Measurements from ENCODE around the gene CAPZA1. TPM values are rescaled to one million over a fixed set of nuclear protein-coding genes. Genes with fewer than 3 reads are reported as not detected.

The CAPZA1 gene
- total RNA-seq = 10 to 100 TPM; 48.1 to 59.9 TPM
- long read RNA-seq, transcript CAPZA1-201 (10 exons, 3,020 nt) = major isoform, 9 of 17 reads
- long read RNA-seq, partial matches to known transcripts = 3 of 17 reads
- long read RNA-seq, other reads (novel, unspliced or antisense) = 4 of 17 reads

DNA sequence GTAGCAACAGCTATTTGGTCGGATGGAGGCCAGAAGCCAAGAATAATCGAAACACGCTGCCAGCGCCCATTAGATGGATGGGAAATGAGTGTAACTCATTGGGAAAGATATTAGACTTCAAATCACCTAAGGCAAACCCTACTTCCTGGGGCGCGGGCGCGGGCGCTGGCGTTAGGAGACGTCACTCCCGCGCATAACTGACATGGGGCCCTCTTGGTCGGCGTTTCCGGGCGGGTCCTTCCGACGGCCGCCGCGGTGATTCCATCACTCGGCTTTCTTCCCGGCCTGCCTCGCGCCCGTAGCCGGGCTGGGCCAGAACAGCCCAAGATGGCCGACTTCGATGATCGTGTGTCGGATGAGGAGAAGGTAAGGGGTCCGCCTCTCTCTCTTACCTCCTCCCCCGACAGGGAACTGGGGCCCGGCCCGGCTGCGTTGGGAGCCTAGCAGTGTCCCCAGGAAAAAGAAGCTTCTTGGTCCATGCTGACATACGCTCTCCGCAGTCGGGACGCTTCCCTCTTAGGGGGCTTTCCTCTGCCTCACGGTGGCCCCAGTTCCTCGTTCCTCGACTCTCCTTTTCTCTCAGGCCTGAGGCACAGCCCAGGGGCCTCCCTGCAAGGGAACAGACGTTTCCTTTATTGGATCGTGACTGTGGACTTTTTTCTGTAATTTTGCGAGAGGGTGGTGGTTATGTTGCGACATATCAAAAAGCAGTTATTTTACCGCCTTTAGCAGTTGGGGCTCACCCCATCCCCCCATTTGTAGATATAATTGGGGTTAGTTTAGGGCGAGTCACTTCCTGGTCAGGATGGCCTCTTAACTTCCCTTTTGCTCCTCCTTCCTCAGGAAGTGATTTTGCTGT is at the start of gene CAPZA1:
CAPZA1 (plus strand) TSS at position 315 of the 859 bp plus-strand sequence; CDS start at position 328, 13 bp downstream.
- ATAC-seq (peak; percentile 97 to 98), DNase-seq (peak; percentile 94)
- intact Hi-C loops (cut with DNase I) = loop anchor here (2.0 to 10.0 kb wide), 5 partner anchors 87 to 235 kb away; partner anchors contain the start of genes RHOC (in 2 of the 2), CTTNBP2NL (in 1 of the 2) and WNT2B (in 1 of the 2)

DNA sequence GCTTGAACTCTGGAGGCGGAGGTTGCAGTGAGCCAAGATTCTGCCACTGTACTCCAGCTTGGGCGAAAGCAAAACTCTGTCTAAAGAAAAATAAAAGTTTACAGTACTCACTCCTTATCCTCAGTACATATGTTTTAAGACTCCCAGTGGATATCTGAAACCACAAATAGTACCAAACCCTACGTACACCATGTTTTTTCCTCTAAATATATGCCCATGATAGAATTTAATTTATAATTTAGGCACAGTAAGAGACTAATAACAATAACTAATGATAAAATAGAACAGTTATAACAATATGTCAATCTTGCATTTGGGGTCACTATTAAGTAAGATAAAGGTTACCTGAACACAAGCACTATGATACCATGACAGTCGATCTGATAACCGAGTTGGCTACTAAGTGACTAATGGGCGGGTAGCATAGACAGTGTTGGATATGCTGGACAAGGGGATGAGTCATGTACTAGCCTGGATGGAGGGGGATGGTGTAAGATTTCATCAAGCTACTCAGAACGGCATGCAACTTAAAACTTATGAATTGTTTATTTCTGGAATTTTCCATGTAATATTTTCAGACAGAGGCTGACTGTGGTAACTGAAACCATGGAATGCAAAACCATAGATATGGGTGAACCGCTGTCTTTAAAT is 44.4 kb upstream of the CAPZA1 start:
- ATAC-seq = peak in 1 of 2 donors; percentile 89
- intact Hi-C loops (cut with DNase I) = no loop called here

DNA sequence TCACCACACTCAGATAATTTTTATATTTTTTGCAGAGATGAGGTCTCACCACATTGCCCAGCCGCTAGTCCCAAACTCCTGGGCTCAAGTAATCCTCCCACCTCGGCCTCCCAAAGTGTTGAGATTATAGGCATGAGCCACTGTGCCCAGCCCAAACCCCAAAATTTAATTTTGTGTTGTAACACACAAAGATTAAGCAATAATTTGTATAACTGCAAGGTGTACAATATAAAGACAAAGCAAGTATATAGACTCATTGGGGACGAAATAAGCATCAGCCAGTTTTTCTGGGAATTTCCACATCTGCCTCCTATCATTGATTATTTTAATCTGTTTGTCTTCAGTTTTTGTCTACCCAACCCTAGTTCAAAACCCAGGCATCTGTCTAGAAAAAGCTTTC is 43.4 kb upstream of the CAPZA1 start:
- no peak for DNase-seq
- ATAC-seq = no peak
- intact Hi-C loops (cut with DNase I) = no loop called here

More for the DNA sequence above, 44.4 kb upstream of the CAPZA1 start:
- DNase-seq = no peak

DNA sequence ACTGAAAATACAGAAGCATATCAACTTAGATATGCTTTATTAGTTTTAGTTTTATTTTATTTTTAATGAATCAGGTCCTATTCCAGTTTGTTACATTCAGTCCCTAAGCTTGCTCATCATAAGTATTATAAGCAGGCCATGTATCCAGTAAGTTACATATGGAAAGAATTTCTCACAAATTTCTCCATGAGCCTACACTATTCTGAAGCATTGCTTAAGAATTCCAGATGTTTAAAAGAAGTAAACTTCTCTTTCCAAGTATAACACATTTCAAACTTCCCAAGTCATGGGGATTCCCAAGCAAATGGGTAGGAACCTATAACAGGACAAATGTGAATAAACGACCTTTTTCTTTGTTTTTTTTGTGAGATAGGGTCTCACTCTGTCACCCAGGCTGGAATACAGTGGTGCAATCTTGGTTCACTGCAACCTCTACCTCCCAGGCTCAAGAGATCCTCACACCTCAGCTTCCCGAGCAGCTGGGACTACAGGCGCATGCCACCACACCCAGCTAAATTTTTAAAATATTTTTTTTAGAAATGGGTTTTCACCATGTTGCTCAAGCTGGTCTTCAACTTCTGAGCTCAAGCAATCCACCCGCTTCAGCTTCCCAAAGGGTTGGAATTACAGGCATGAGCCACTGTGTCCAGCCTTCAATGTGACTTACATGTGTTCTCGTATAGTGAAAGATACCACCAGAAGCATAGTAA is 39.7 kb upstream of the CAPZA1 start:
- ATAC-seq (no peak), DNase-seq (no peak)
- intact Hi-C loops (cut with DNase I) = no loop called here

DNA sequence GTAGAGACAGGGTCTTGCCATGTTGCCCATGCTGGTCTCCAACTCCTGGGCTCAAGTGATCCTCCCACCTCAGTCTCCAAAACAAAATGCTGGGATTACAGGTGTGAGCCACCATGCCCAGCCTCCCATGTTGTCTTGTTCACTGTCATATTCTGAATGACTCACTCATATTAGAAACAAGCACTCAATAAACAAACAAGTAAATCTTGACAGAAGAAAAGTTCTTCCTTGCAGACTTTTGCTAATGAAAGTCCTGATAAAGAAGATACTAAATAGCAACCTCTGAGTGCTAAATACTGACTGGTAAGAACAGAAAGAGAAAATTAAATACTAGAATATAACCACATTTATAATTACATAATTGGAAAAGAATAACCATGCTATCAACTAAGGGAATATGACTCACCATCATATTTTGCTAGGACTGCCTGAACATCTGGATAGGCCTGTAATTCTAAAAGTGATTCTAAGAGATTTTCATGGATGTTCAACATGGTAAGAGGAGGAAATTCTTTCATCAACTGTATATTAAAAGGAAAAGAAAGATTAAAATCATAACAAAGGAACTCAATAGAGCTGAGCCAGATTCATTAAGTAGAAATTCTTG is 37.9 kb upstream of the CAPZA1 start:
- intact Hi-C loops (cut with DNase I) = no loop called here
- ATAC-seq (no peak), DNase-seq (no peak)

DNA sequence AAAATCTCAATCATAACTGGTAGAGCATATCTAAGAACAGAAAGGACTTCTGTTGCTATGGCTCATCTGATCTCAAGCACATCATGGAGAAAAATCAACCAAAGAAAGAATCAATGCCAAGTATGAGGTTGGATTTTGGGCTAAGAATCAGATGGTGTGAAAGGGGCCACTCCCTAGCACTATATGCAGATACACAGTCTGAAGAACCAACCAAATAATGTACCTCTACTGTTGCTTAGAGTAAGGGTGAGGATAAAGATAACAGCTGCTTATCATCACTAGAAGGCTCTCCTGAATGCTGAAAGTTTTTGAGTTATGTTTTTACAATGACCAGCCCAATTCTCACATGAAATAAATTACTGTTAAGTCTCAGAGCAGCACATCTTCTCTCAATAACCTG is 36.3 kb upstream of the CAPZA1 start:
- ATAC-seq = no peak
- DNase-seq = no peak
- intact Hi-C loops (cut with DNase I) = no loop called here

DNA sequence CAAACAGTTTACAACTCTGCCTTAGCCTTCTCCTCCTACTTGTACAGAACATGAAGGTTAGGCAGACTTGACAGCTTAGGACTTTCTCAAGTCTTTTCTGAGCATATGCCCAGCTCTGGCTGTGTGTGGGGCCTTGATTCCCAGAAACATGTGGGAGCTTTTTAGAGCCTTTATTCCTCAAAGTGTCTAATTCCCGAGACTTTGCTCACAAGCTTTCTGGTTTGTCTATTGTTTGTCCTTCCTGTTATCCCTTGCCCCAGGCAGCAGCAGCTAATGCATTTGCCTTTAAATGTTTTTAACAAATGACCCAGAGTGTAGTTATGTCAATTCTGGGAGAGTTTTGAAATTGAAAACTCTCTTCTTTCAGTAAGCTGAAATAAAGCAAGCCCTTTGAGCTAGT is 29.9 kb upstream of the CAPZA1 start:
- ATAC-seq (no peak), DNase-seq (no peak)
- intact Hi-C loops (cut with DNase I) = no loop called here

DNA sequence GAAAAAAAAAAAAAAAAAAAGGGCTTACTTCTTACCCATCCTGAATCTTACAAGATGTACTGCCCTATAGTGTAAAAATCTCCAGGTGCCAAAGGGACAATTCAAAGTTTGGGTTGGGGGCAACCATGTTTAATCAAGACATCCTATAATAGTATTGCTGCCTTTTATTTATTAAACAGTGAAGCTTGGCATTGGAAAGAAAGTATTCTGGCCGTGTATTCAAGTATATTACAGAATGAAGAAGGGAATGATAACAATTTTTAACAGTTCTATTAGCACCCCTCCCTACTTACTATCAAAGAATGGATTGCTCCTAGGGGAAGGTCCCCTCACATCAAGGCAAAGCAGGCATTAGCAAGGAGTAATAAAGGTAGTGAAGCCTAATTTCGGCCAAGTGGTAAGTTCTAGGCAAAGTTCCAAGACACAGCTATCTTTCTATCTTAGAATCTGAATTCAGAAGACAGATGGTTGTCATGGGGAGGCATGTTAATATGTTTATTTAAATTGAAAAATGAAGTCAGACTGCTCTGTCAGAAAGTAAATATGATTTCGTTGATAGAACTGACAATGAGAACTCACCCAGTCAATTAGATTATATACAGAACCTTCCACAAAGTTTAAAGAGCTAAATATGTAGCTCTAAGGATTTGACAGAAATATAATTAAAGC is 25.3 kb upstream of the CAPZA1 start:
- ATAC-seq (no peak), DNase-seq (no peak)
- intact Hi-C loops (cut with DNase I) = no loop called here

DNA sequence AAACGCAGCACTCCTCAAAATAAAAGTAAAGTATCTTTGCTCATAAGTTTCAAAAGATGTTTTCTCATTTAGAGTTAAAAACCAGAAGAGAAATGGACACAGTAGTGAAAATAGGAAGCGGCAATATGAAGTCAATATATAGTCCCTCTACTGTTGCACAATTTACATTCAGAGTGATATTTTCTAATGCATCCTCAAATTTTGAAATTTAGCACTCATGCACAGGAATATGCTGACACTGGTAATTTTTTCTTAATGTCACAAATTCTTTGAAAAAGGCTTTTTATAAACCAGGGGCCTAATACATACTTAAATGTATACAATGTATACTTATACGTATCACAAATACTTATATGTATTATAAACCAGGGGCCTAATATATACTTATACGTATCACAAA is 20.2 kb upstream of the CAPZA1 start:
- DNase-seq (no peak), ATAC-seq (no peak)
- intact Hi-C loops (cut with DNase I) = no loop called here

DNA sequence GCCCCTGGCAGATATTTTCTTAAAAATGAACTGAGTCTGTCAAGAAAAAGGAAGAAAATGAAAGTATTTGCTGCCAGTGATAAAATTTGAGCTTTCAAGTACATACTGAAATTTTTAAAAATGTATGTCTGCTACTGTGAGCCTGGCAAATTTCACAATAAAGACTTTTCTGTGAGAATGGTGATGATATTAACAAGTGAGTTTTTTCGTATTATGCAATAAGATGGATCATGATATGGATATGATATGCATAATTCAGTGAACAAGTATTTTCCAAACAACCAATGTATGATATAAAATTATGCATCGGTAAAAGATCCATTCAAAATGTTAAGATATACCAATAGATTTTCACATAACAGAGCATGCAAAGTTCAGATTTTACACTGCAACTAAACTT is 16.6 kb upstream of the CAPZA1 start:
- DNase-seq = no peak
- intact Hi-C loops (cut with DNase I) = loop anchor here in 1 of 2 donors (10.0 kb wide), 1 partner anchor 52 kb away; no protein-coding TSS in a partner anchor
- no peak for ATAC-seq

DNA sequence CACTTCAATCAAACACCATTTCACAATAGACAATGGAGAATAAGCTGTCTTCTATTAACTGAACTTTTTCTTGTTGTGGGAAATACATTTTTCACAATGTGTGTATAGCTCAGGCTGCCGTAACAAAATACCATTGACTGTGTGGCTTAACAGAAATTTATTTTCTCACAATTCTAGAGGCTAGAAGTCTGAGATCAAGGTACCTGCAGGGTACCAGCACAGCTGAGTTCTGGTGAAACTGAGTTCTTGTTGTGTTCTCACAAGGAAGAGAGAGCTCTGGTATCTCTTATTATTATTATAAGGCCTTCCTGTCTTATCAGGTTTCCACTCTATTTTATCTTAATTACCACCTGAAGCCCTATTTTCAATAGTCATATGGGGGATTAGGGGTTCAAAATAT is 16.1 kb upstream of the CAPZA1 start:
- intact Hi-C loops (cut with DNase I) = loop anchor here in 1 of 2 donors (10.0 kb wide), 1 partner anchor 51 kb away; no protein-coding TSS in a partner anchor
- DNase-seq (no peak), ATAC-seq (no peak)

DNA sequence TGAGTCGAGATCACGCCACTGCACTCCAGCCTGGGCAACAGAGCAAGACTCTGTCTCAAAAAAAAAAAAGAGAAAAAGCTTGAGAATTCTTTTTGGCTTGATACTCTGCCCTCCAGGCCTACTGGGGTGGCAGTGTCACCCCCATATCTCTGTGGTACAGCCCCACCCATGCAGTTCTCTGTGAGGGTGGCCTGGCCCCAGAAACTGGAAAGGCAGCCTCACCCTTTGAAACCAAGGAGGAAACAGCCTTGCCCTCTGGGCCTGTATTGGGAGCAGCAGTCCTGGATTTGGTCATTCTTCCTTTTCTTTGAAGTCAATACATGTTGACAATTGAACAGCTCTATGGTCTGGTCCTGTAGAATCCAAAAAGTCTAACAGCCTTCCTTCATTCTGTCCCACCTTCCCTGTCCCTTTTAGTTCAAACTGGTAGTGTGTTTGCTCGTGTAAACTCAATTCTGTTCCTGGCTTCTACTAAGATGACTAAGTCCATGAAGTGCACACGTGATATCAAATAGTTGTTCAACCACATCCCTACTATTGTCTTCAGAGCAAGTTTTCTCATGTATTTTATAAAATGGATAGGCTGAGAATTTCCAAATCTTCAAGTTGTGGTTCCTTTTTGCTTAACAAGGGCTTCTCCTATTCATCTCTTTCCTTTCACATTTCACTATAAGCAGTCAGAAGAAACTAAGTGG is 13.9 kb upstream of the CAPZA1 start:
- intact Hi-C loops (cut with DNase I) = loop anchor here in 1 of 2 donors (10.0 kb wide), 1 partner anchor 49 kb away; no protein-coding TSS in a partner anchor
- no peak for ATAC-seq
- DNase-seq = no peak

DNA sequence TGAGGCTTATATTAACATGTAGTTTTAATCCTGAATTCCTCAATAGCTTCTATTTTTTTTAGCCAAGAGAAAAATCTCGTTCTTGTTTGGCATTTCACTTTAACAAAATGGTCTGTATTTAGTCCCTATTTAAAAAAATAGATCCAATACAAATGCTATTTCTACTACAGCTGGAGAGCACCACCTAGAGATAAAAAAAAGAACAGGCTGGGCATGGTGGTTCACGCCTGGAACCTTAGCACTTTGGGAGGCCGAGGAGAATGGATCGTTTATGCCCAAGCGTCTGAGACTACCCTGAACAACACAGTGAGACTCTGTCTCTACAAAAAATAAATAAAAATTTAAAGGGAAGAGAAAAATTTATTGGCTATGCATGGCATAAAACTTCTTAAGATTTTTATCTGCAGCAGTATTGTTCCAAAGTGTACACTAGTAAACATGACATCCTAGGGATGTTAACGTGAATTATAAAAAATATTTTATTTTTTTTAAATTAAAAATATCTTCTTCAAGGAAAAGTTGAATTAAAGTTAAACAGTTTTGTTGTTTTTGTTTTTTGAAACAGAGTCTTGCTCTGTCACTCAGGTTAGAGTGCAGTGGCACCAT is 5.1 kb upstream of the CAPZA1 start:
- intact Hi-C loops (cut with DNase I) = loop anchor here (5.0 to 10.0 kb wide), 4 partner anchors 93 to 230 kb away; partner anchors contain the start of genes CTTNBP2NL (in 1 of the 2), RHOC (in 1 of the 2) and WNT2B (in 1 of the 2)
- no peak for ATAC-seq

DNA sequence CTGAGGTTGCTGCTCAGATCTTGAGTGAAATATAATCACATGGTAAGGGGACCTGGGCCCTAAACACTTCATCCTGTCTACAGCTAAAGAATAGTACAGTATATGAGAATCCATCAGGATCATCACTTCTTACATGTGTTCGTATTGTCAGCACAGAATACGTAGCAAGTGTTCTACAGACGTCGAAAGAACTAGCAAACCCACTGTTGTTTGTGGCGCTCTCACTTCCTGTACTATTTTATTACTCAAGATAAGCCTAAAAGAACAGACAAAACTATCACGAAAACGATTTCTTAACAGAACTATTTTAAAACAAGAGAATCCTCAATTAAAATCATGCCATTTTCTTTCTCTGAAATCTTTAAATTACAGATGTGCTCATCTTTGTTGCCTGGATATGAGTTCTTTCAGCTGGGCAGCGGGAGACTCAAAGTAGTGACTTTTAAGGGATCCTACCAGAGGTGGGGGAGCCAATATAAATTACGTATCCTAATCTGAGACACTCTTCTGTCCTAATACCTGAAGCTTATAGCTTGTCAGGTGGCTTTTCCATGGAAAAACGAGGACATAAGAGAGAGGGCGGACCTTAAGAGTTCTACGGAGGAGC is 1.4 kb upstream of the CAPZA1 start:
- ATAC-seq = no peak

More for the DNA sequence above, 5.1 kb upstream of the CAPZA1 start:
- DNase-seq = no peak

DNA sequence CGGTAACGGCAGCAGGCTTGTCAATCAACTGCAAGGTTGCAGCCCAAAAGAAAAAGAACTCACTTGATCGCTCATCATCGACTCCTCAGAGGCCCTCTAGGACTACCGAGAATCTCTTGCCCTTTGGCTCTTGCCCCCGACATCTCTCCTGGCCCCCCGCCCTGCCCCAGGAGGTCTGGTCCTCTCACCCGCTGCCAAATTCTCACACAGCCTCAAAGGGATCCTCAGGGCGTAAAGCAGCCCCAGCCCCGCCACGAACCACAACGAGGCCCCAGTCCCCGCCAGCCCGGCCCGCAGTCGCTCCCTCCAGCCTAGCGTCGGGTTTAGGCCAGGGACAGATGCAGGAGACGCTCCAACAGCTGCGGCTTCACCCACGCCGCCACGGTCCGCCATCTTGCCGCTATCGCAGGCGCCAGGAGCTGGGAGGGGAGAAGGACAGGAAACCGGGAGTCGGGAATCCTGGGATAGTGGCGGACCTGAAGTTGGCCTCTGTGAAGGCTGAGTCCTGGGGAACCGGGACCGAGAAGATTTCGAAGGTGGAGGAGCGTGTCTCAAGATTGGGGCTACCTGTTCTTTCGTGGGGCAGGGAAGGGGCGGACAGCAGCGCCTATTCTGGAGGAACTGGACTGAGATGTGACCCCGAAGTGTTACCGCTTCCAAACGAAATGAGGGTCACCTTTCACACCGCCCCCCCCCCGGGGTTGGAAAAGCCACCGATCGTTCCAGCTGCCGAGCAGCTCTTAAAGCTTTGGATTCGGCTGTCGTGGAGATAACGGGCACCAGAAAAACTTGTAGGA is 713 bp upstream of the CAPZA1 start, which contains the start of gene ST7L:
ST7L (minus strand) TSS at position 421 of the 797 bp plus-strand sequence; CDS start at position 393, 28 bp downstream.
- peak; percentile 86 to 90 for ATAC-seq
- intact Hi-C loops (cut with DNase I) = loop anchor here (2.0 to 10.0 kb wide), 5 partner anchors 88 to 234 kb away; partner anchors contain the start of genes RHOC (in 2 of the 2), CTTNBP2NL (in 1 of the 2) and WNT2B (in 1 of the 2)
- DNase-seq = peak; percentile 83

More for the DNA sequence above, 1.4 kb upstream of the CAPZA1 start:
- DNase-seq = no peak
- intact Hi-C loops (cut with DNase I) = loop anchor here (2.0 to 10.0 kb wide), 5 partner anchors 89 to 233 kb away; partner anchors contain the start of genes RHOC (in 2 of the 2), CTTNBP2NL (in 1 of the 2) and WNT2B (in 1 of the 2)

DNA sequence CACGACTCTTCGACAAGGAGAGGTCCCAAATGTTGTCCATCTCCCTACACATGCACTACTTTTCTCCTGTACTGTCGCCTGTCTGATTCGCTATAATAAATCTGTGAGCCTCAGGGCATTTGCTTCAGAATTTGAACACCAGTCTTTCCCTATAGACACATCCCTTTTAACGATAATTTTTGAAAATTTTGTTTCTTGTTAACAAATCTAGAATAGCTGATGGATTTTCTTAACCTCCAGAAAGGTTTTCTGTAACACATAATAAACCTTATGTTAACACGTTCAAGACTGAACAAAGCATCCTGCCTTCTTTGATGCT is 704 bp downstream of the CAPZA1 start:
- DNase-seq (no peak), ATAC-seq (no peak)
- intact Hi-C loops (cut with DNase I) = no loop called here
